Neural progenitor cell (in vitro differentiated cells): Measurements from ENCODE around the gene TMEM191B.
"Not testable (repeated sequence)": the region's sequence is repeated elsewhere in the genome, so short reads cannot be mapped to it uniquely, and the experiment has no call there.

ENCODE experiments used
- CTCF ChIP-seq: fragments of 200-600 bp; sonication (generic); IDR thresholded peaks from 2 replicates; pipeline ENCODE4 v1.5.1; 2017; ENCODE audit warnings: antibody characterized with exemption, mild to moderate bottlenecking
- EZH2 ChIP-seq: fragments of 200-600 bp; sonication (generic); IDR thresholded peaks from 2 replicates; pipeline ENCODE4 v1.6.1; 2017; ENCODE audit warnings: antibody characterized with exemption, mild to moderate bottlenecking, moderate library complexity

GRCh38 chr22:18527752-18528596 lies at the start of gene TMEM191B:
- not testable (repeated sequence) for TF ChIP-seq CTCF, EZH2
